Ovary (tissue), 9 donors: Measurements from ENCODE around the gene DUSP12. TPM values are rescaled to one million over a fixed set of nuclear protein-coding genes. Genes with fewer than 3 reads are reported as not detected.

Experiments used
- DNase-seq, 5 donors: peaks; one replicate each; pipeline ENCODE4 v3.0.0-alpha.2; 2019 to 2020
- H3K27ac ChIP-seq, 2 donors: fragments of 200-600 bp; one replicate each; pipeline versions ENCODE4 v1.5.1 to v1.8.0; 2019 to 2022
- H3K27me3 ChIP-seq: fragments of 200-600 bp; one replicate; pipeline ENCODE4 v1.8.0; 2022
- H3K36me3 ChIP-seq: fragments of 200-600 bp; sonication (generic); one replicate; pipeline ENCODE4 v1.5.1; 2019
- H3K4me1 ChIP-seq: one replicate; pipeline ENCODE4 v1.8.1; 2013; ENCODE audit warnings: mild to moderate bottlenecking, moderate library complexity; ENCODE audit not compliant: insufficient read depth
- H3K4me3 ChIP-seq: fragments of 200-600 bp; sonication (generic); one replicate; pipeline ENCODE4 v1.5.1; 2017
- H3K9me3 ChIP-seq, 2 donors: fragments of 200-600 bp in 1 of 2; sonication (generic) in 1 of 2; one replicate each; pipeline versions ENCODE4 v1.5.1 to v1.8.1; 2013 to 2019; ENCODE audit warnings: mild to moderate bottlenecking in 1 of 2, moderate library complexity in 1 of 2
- EP300 ChIP-seq: sonication (generic); formaldehyde crosslinking; IDR thresholded peaks from one replicate; pipeline ENCODE4 v1.6.1; 2017; ENCODE audit warnings: antibody characterized with exemption
- POLR2A ChIP-seq: fragments of 450-650 bp; IDR thresholded peaks from one replicate; pipeline ENCODE4 v1.6.1; 2017; ENCODE audit warnings: antibody characterized with exemption, mild to moderate bottlenecking, moderate library complexity
- WGBS, 3 donors: extraction: QIAGEN DNeasy Blood & Tissue Kit in 1 of 3; methylation state at CpG; one replicate each; pipeline versions ENCODE4 v1.1.5 to v1.1.7; 2013 to 2017; 5-methylcytosine and 5-hydroxymethylcytosine counted together
- intact Hi-C, 4 donors: fragments of 100-400 bp; cut with DNase I; formaldehyde crosslinking; loops; one replicate each; pipeline versions ENCODE4 v1.11.0 to v1.15.1; 2022 to 2023
- polyA plus RNA-seq, 2 donors: library from polyadenylated mRNA; stranded (reverse); fragments of 200-250 nt in 1 of 2; fragments of 350-450 nt in 1 of 2; fragmentation: Illumina TruSeq in 1 of 2; extraction: RNeasy Lipid Tissue Mini Kit (QIAGEN cat#74804) in 1 of 2; gene quantifications; one replicate each; pipeline ENCODE4 v1.2.3, GENCODE V29; 2013 to 2014
- total RNA-seq, 7 donors: library from RNA; depleted of rRNA in 2 of 7; stranded (reverse); fragments of >200 nt in 2 of 7; fragmentation: NEBNext Ultra II Directional in 3 of 7; extraction: Animal tissue kit (Norgen Biotek cat#: 25700) in 3 of 7; gene quantifications; one replicate each; pipeline versions ENCODE4 v1.1.0 to v1.2.4, GENCODE V29; 2016 to 2023
- TF ChIP-seq, protein P1 (sequence below), 3 donors: fragments of 450-650 bp in 2 of 3; fragments of 200-600 bp in 1 of 3; IDR thresholded peaks; one replicate each; pipeline versions ENCODE4 v1.5.1 to v1.8.0; 2016 to 2022; ENCODE audit warnings: antibody characterized with exemption in 3 of 3, mild to moderate bottlenecking in 1 of 3
- donor health status: DM: no; HTN: no; CAD: no; lungs with moderate emphysema.
- donor health status: DM: no; HTN: no; CAD: no.
- donor health status: Bipolar disorder and iron deficiency.
- donor health status: DM: yes; HTN: yes; CAD: no.
- donor health status: DM: no; HTN: no; CAD: no.
- donor health status: DM: yes; HTN: yes; CAD: no.

DUSP12 gene
- total and polyA plus RNA-seq, 9 donors = 15.0 to 28.9 (median 19.8) TPM

DNA sequence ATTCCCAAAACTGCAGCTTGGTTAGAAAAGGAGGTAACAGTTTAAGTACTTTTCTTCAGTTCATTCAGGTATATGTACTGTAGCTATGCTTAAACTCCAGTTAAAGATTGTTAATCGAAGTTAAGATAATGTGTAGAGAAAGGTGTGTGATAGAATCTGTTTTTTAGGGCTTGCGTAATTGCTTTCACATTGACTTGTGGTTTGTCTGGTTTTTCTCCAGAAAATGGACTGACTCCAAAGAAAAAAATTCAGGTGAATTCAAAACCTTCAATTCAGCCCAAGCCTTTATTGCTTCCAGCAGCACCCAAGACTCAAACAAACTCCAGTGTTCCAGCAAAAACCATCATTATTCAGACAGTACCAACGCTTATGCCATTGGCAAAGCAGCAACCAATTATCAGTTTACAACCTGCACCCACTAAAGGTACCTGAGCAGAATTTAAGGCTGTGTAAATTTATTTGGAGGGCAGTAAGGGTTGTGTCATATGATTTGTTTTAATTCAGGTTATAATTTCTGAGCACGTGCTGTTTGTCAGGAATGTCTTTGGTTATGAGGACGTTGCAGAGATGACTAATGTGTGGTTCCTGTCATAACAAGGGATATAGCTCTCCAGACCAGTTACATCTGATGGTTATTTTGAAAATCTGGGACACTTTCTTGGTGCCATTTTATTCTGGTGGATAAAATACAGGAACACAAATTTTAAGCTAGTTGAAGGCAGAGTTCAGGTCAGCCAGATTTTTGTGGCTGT lies 42.5 kb downstream of the DUSP12 start:
- no peaks in the 10 kb centered on the region for H3K9me3 ChIP-seq
- no peaks in the 10 kb centered on the region for H3K4me1 ChIP-seq
- DNase-seq = no peak
- no peaks in the 10 kb centered on the region for H3K27me3 ChIP-seq
- no peaks in the 10 kb centered on the region for H3K36me3 ChIP-seq
- H3K27ac ChIP-seq = no peak overlapping the region
- intact Hi-C loops = loop anchor here (5.0 to 10.0 kb wide), 3 partner anchors 243 to 603 kb away; no protein-coding TSS in a partner anchor
- WGBS, 3 donors = 86 to 89% (median 87%) methylated on average over 5 of the region's 5 CpGs
- H3K4me3 ChIP-seq = no peak overlapping the region
- TF ChIP-seq, protein P1, sequence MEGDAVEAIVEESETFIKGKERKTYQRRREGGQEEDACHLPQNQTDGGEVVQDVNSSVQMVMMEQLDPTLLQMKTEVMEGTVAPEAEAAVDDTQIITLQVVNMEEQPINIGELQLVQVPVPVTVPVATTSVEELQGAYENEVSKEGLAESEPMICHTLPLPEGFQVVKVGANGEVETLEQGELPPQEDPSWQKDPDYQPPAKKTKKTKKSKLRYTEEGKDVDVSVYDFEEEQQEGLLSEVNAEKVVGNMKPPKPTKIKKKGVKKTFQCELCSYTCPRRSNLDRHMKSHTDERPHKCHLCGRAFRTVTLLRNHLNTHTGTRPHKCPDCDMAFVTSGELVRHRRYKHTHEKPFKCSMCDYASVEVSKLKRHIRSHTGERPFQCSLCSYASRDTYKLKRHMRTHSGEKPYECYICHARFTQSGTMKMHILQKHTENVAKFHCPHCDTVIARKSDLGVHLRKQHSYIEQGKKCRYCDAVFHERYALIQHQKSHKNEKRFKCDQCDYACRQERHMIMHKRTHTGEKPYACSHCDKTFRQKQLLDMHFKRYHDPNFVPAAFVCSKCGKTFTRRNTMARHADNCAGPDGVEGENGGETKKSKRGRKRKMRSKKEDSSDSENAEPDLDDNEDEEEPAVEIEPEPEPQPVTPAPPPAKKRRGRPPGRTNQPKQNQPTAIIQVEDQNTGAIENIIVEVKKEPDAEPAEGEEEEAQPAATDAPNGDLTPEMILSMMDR (IDR thresholded peaks at IDR 0.05) = no peak
- no peak for TF ChIP-seq POLR2A
- TF ChIP-seq EP300 = no peak

DNA sequence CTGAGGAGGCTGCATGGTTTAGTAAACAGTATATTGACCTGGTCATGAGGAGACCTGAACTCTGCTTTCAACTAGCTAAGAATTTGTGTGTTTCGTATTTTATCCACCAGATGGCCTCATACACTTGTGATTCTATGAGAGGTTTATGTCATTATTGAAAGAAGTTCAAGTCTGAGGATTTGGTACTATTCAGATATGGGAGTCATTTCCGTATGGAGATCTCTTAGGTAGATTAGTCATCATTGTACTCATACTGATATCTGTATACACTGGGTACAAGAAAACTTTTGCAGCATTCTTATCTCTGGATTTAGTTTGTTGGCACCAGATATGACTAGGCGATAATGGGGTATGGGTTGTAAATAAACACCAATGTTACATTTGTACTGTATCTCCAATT lies 43.2 kb downstream of the DUSP12 start:
- Histone ChIP-seq H3K27me3 (no peaks in the 10 kb centered on the region), H3K36me3 (no peaks in the 10 kb centered on the region), H3K9me3 (no peaks in the 10 kb centered on the region), H3K4me3 (no peak overlapping the region), H3K4me1 (no peaks in the 10 kb centered on the region), H3K27ac (no peak overlapping the region)
- TF ChIP-seq, protein P1 (IDR thresholded peaks at IDR 0.05) = peak in 2 of 3 donors; percentile 17 to 46
- TF ChIP-seq POLR2A = no peak
- intact Hi-C loops = loop anchor here (5.0 to 10.0 kb wide), 3 partner anchors 242 to 602 kb away; no protein-coding TSS in a partner anchor
- DNase-seq = no peak
- 36 to 38% (median 37%) methylated on average over 3 of the region's 3 CpGs for WGBS, 3 donors

DNA sequence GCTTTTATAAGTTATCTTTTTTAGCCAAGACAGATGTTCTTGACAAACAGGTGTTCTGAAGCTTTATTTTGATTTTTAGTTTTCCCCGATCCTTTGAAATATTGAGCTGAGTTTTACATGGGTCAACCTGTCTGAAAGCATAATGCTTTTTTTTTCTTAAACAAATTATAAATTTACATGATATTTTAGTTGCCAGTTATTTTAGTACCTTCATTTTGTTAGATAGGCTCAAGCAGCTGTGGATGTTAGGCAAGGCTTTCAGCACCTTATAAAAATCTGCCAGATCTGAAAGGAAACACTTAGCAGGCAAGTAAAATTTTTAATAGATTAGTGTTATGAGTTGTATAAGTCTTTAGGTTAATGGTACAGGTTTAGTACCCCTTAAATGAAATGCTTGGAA lies 50.2 kb downstream of the DUSP12 start:
- Histone ChIP-seq H3K27me3 (no peaks in the 10 kb centered on the region), H3K4me1 (no peaks in the 10 kb centered on the region), H3K36me3 (no peaks in the 10 kb centered on the region), H3K27ac (no peak overlapping the region), H3K4me3 (no peak overlapping the region), H3K9me3 (no peaks in the 10 kb centered on the region)
- DNase-seq = no peak
- 83 to 89% (median 83%) methylated on average over 1 of the region's 1 CpG for WGBS, 3 donors
- intact Hi-C loops = loop anchor here in 3 of 4 donors (10.0 kb wide), 2 partner anchors 235 to 595 kb away; no protein-coding TSS in a partner anchor
- TF ChIP-seq, protein P1 (IDR thresholded peaks at IDR 0.05) = no peak
- no peak for TF ChIP-seq EP300
- no peak for TF ChIP-seq POLR2A

DNA sequence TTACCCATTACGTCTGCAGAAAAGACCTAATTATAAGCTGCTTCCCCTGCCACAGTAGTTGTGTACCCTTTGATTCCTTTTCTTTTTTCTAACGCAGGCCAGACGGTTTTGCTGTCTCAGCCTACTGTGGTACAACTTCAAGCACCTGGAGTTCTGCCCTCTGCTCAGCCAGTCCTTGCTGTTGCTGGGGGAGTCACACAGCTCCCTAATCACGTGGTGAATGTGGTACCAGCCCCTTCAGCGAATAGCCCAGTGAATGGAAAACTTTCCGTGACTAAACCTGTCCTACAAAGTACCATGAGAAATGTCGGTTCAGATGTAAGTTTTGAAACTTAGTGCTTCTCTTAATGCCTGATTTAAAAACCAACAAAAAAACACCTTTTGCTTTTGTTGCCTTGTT lies 52.4 kb downstream of the DUSP12 start:
- 72 to 82% (median 76%) methylated on average over 7 of the region's 7 CpGs for WGBS, 3 donors
- Histone ChIP-seq H3K27me3 (no peaks in the 10 kb centered on the region), H3K4me3 (no peak overlapping the region), H3K36me3 (no peaks in the 10 kb centered on the region), H3K4me1 (peaks cover 1% of the 10 kb centered on the region), H3K9me3 (no peaks in the 10 kb centered on the region), H3K27ac (no peak overlapping the region)
- DNase-seq = no peak
- TF ChIP-seq POLR2A (no peak), EP300 (no peak)
- TF ChIP-seq, protein P1 (IDR thresholded peaks at IDR 0.05) = no peak
- intact Hi-C loops = no loop called here
